Body of pancreas (tissue), 4 donors: ENCODE measurements around the gene MS4A8. TPM values are rescaled to one million over a fixed set of nuclear protein-coding genes. Genes with fewer than 3 reads are reported as not detected.

Experiments used
- ATAC-seq: fragments of 150-250 bp; one replicate; pipeline ENCODE4 v1.9.1; 2016
- DNase-seq, 4 donors: peaks; one replicate each; pipeline ENCODE4 v3.0.0-alpha.2; 2019
- H3K27ac ChIP-seq, 4 donors: fragments of 200-600 bp; sonication (generic); 1 replicate in 3 of 4; 2 replicates in 1 of 4; pipeline versions ENCODE4 v1.5.1 to v1.6.1; 2016 to 2019; ENCODE audit warnings: mild to moderate bottlenecking in 1 of 4, mixed read lengths in 1 of 4, moderate library complexity in 1 of 4
- H3K27me3 ChIP-seq, 2 donors: fragments of 200-600 bp; sonication (generic); one replicate each; pipeline ENCODE4 v1.6.0; 2016; ENCODE audit warnings: mild to moderate bottlenecking in 1 of 2
- H3K36me3 ChIP-seq, 2 donors: fragments of 200-600 bp; sonication (generic); replicated peaks in 1 of 2; 2 replicates each; pipeline ENCODE4 v1.5.1; 2016; ENCODE audit warnings: low read depth in 2 of 2; ENCODE audit not compliant: insufficient read depth in 1 of 2
- H3K4me1 ChIP-seq: fragments of 200-600 bp; sonication (generic); one replicate; pipeline ENCODE4 v1.6.0; 2016
- H3K4me3 ChIP-seq, 2 donors: fragments of 200-600 bp; sonication (generic); 1 replicate in 1 of 2; 2 replicates in 1 of 2; pipeline ENCODE4 v1.5.1; 2016 to 2019
- H3K9me3 ChIP-seq, 3 donors: fragments of 200-600 bp; sonication (generic); 1 replicate in 2 of 3; 2 replicates in 1 of 3; pipeline ENCODE4 v1.5.1; 2016
- CTCF ChIP-seq, 7 experiments: fragments of 450-650 bp in 4 of 7; fragments of 200-600 bp in 3 of 7; sonication (generic) in 3 of 7; IDR thresholded peaks; one replicate each; pipeline ENCODE4 v1.5.1; 2016 to 2019; ENCODE audit warnings: antibody characterized with exemption in 7 of 7
- POLR2A ChIP-seq, 3 donors: fragments of 450-650 bp; IDR thresholded peaks; one replicate each; pipeline ENCODE4 v1.6.1; 2016; ENCODE audit warnings: antibody characterized with exemption in 3 of 3, mild to moderate bottlenecking in 2 of 3
- WGBS, 2 donors: methylation state at CpG; one replicate each; pipeline ENCODE4 v1.1.5; 2017; 5-methylcytosine and 5-hydroxymethylcytosine counted together
- intact Hi-C: fragments of 100-400 bp; cut with DNase I; formaldehyde crosslinking; loops from one replicate; pipeline ENCODE4 v1.15.1; 2023
- total RNA-seq, 2 donors: library from RNA; depleted of rRNA; stranded (reverse); fragments of >200 nt; gene quantifications; one replicate each; pipeline ENCODE4 v1.1.0, GENCODE V29; 2016

Gene MS4A8
- total RNA-seq, 2 donors from 2014 or later, result 6.5 TPM; not detected in 1

GRCh38 chr11:60731586-60731985, 32.2 kb downstream of the MS4A8 start:
- Histone ChIP-seq H3K36me3 (no peaks in the 10 kb centered on the region), H3K9me3 (no peaks in the 10 kb centered on the region), H3K4me1 (no peaks in the 10 kb centered on the region), H3K4me3 (no peak overlapping the region), H3K27ac (no peak overlapping the region), H3K27me3 (no peaks in the 10 kb centered on the region)
- ATAC-seq, result no peak
- 61% methylated on average over 8 of the region's 8 CpGs for WGBS, 2 donors
- DNase-seq, result no peak
- TF ChIP-seq POLR2A (IDR thresholded peaks at IDR 0.05) (no peak), CTCF (IDR thresholded peaks at IDR 0.05) (no peak)
- intact Hi-C loops, result no loop called here

- no peak for TF ChIP-seq POLR2A (IDR thresholded peaks at IDR 0.05)
- no peak for TF ChIP-seq CTCF (IDR thresholded peaks at IDR 0.05)
- Histone ChIP-seq H3K36me3 (no peaks in the 10 kb centered on the region), H3K4me1 (no peaks in the 10 kb centered on the region), H3K9me3 (no peaks in the 10 kb centered on the region), H3K27me3 (no peaks in the 10 kb centered on the region), H3K27ac (no peak overlapping the region), H3K4me3 (no peak overlapping the region)
- WGBS, 2 donors, result 60 to 62% methylated on average over 4 of the region's 4 CpGs
- DNase-seq, result peak in 1 of 4 donors; percentile 15
- ATAC-seq, result no peak
- intact Hi-C loops, result no loop called here
Observed at GRCh38 chr11:60734279-60734678, 34.9 kb downstream of the MS4A8 start.

GRCh38 chr11:60739114-60739513, 39.7 kb downstream of the MS4A8 start:
- Histone ChIP-seq H3K4me3 (no peak overlapping the region), H3K27ac (no peak overlapping the region), H3K36me3 (no peaks in the 10 kb centered on the region), H3K27me3 (no peaks in the 10 kb centered on the region), H3K4me1 (peaks cover 5% of the 10 kb centered on the region), H3K9me3 (no peaks in the 10 kb centered on the region)
- DNase-seq, result no peak
- ATAC-seq, result no peak
- intact Hi-C loops, result no loop called here
- 68 to 77% methylated on average over 7 of the region's 7 CpGs for WGBS, 2 donors
- TF ChIP-seq POLR2A (IDR thresholded peaks at IDR 0.05), result no peak

GRCh38 chr11:60740573-60740972, 41.2 kb downstream of the MS4A8 start:
- Histone ChIP-seq H3K4me1 (peaks cover 5% of the 10 kb centered on the region), H3K36me3 (no peaks in the 10 kb centered on the region), H3K27ac (no peak overlapping the region), H3K9me3 (no peaks in the 10 kb centered on the region), H3K4me3 (no peak overlapping the region), H3K27me3 (no peaks in the 10 kb centered on the region)
- intact Hi-C loops, result no loop called here
- ATAC-seq (no peak), DNase-seq (no peak)
- no peak for TF ChIP-seq POLR2A (IDR thresholded peaks at IDR 0.05)
- TF ChIP-seq CTCF (IDR thresholded peaks at IDR 0.05), result no peak

- Histone ChIP-seq H3K4me1 (peaks cover 5% of the 10 kb centered on the region), H3K27me3 (no peaks in the 10 kb centered on the region), H3K27ac (no peak overlapping the region), H3K9me3 (no peaks in the 10 kb centered on the region), H3K4me3 (no peak overlapping the region), H3K36me3 (no peaks in the 10 kb centered on the region)
- WGBS, 2 donors, result 89% methylated on average over 3 of the region's 3 CpGs
- ATAC-seq, result no peak
- intact Hi-C loops, result no loop called here
- DNase-seq, result no peak
- no peak for TF ChIP-seq CTCF (IDR thresholded peaks at IDR 0.05)
- no peak for TF ChIP-seq POLR2A (IDR thresholded peaks at IDR 0.05)
Observed at GRCh38 chr11:60741421-60741820, 42.0 kb downstream of the MS4A8 start.
